Measurements from ENCODE around the gene HDC.

Gene HDC

GRCh38 chr15:50275908-50276307 lies 10.4 kb upstream of the HDC start:
- no peak for DNase-seq (ENCODE audit: low read depth)
- no peak for TF ChIP-seq CTCF (conservative IDR thresholded peaks at IDR 0.05; ENCODE audit: low read depth, low read length)
- H3K4me3 ChIP-seq (ENCODE audit: low read depth, low read length), result no peak overlapping the region

GRCh38 chr15:50275091-50275490 lies 9.6 kb upstream of the HDC start:
- H3K4me3 ChIP-seq (ENCODE audit: low read depth, low read length), result no peak overlapping the region
- no peak for TF ChIP-seq CTCF (conservative IDR thresholded peaks at IDR 0.05; ENCODE audit: low read depth, low read length)
- DNase-seq (ENCODE audit: low read depth), result no peak

GRCh38 chr15:50267577-50267976 lies 2.1 kb upstream of the HDC start:
- TF ChIP-seq CTCF (conservative IDR thresholded peaks at IDR 0.05; ENCODE audit: low read depth, low read length), result no peak

GRCh38 chr15:50262533-50262932 lies 3.0 kb downstream of the HDC start:
- no peak overlapping the region for H3K4me3 ChIP-seq (ENCODE audit: low read depth, low read length)
- no peak for DNase-seq (ENCODE audit: low read depth)
- TF ChIP-seq CTCF (conservative IDR thresholded peaks at IDR 0.05; ENCODE audit: low read depth, low read length), result no peak

More at GRCh38 chr15:50267577-50267976, 2.1 kb upstream of the HDC start:
- no peak overlapping the region for H3K4me3 ChIP-seq (ENCODE audit: low read depth, low read length)
- no peak for DNase-seq (ENCODE audit: low read depth)

GRCh38 chr15:50261981-50262380 lies 3.5 kb downstream of the HDC start:
- DNase-seq (ENCODE audit: low read depth), result no peak
- H3K4me3 ChIP-seq (ENCODE audit: low read depth, low read length), result no peak overlapping the region
- TF ChIP-seq CTCF (conservative IDR thresholded peaks at IDR 0.05; ENCODE audit: low read depth, low read length), result no peak

GRCh38 chr15:50260969-50261496 lies 4.5 kb downstream of the HDC start:
- DNase-seq (ENCODE audit: low read depth), result no peak
- no peak for TF ChIP-seq CTCF (conservative IDR thresholded peaks at IDR 0.05; ENCODE audit: low read depth, low read length)
- H3K4me3 ChIP-seq (ENCODE audit: low read depth, low read length), result no peak overlapping the region

- H3K4me3 ChIP-seq (ENCODE audit: low read depth, low read length), result no peak overlapping the region
- TF ChIP-seq CTCF (conservative IDR thresholded peaks at IDR 0.05; ENCODE audit: low read depth, low read length), result no peak
- no peak for DNase-seq (ENCODE audit: low read depth)
Observed at GRCh38 chr15:50259276-50259675, 6.2 kb downstream of the HDC start.
